Amniotic epithelial cell (primary cell): ENCODE data around the gene NOSIP.

ENCODE experiments used
- DNase-seq: peaks from one replicate; pipeline ENCODE4 v3.0.0-alpha.2; 2010; ENCODE audit warnings: low read depth

Gene NOSIP

GRCh38 chr19:49570997-49571676, 9.2 kb downstream of the NOSIP start:
- no peak for DNase-seq

DNA sequence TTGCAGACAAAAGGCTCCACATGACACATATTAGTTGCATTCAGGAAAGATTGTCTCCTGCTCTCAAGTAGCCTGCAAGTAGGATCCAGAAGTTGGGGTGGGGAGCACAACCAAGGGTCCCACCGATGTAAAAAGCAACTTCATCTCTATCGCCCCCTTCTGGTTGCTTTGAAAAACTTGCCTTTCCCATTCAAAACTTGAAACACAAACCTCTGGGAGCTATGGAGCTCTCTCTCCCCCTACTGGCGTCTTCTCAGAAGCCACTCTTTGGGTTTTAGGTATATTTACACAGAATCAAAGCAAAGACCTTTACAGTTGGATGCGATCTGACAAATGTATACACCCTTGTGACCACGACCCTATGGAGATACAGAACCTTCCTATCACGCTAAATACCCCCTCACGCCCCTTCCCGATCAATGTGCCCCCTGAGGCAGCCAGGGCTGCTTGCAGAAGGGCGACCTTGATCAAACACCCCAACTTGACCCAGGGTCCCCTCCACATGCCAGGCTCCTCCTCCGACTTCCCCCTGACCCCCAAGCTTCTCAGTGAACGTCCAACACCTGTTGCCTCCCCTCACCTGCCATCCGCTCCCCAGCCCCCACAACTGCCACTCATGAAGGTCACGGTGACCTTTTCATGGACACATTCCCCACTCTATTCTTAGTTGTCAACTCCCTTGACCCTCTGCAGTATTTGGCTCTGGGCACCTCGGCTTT, 10.1 kb downstream of the NOSIP start:
- DNase-seq: peak; percentile 78

- DNase-seq: peak; percentile 84
Measured at GRCh38 chr19:49567861-49568441, 12.4 kb downstream of the NOSIP start.

- no peak for DNase-seq
Measured at GRCh38 chr19:49566302-49566701, 14.1 kb downstream of the NOSIP start.

- DNase-seq: peak; percentile 26
Measured at GRCh38 chr19:49565261-49565660, 15.1 kb downstream of the NOSIP start.

DNA sequence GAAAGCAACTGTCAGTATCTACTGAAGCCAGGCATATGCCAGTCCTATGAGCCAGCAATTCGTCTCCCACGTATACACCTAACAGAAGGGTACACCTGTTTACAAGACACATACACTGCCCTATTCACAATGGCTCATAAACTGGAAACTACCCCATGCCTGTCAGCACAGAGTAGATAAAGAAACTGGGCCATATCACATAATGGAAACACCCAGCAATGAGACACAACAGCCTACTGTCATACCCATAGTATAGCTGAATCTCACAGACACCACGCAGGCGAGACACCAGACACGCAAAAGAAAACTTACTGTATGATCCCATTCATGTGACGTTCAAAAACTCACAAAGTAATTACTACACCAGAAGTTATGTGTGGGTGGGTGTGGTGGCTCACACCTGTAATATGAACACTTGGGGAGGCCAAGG, 15.7 kb downstream of the NOSIP start:
- DNase-seq: no peak

GRCh38 chr19:49560358-49560900, 19.9 kb downstream of the NOSIP start:
- no peak for DNase-seq

GRCh38 chr19:49559928-49560327, 20.4 kb downstream of the NOSIP start:
- DNase-seq: no peak

- no peak for DNase-seq
Measured at GRCh38 chr19:49559443-49559842, 20.9 kb downstream of the NOSIP start.

DNA sequence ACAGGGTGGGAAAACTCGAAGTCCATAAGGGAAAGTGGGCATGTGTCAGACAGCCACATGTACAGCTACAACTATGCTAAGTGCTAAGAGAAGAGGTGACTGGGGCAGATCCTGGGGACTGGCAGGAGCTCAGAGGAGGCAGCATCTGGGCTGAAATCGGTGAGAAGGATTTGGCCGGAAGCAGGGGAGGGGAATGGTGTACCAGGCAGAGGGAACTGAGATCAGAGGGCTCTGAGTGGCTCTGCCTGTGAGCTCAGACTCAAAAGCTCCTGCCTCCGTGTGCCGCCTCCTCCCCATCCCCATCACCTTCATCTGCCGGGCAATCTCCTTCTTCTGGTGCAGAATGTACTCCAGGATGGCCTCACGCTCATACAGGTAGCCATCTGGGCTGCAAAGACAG, 21.8 kb downstream of the NOSIP start:
- DNase-seq: no peak

GRCh38 chr19:49557641-49558325, 22.6 kb downstream of the NOSIP start:
- no peak for DNase-seq

DNA sequence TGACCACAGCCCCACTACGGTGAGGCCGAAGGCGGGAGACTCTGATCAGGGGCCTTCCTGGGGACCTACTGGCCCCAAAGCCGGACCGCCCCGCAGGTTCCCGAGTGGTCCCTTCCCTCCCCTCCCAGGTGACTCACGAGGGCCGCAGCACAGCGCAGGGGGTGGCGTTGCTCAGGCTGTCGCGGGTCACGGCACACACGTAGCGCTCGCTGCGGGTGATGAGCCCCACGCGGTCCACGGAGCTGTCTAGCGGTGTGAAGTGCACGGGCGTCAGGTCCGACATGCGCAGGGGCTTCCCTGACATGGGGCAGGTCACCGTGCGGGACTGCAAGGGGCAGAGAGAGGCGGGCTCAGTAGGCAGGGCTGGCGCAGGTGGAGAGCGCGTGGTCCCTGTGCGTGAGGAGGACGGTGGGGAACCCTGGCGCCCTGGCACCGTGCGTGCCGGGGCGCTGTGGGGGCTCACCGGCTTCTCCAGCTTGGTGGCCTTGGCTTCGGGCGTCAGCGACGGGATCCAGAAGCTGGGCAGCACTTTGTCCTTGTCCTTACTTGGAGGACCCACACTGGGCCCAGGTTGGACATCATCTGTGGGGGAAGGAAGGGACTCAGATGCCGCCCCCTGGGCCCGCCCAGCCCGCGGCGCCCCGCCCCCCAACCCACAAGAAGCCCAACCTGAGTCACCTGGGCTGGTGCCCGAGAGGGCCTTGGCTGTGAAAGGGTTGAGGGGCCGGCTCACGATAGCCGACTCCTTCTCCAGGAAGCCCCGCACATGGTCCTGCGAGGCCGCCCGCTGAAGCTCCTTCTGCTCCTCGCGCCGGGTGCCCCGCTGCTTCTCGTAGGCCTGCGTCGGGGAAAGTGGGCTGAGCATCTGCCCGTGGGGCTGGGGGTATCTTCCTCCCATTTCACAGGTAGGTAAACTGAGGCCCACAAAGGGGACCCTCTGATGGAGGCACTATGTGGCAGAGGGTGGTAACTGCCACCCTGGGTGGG, 23.7 kb downstream of the NOSIP start:
- DNase-seq: no peak

GRCh38 chr19:49555600-49556411, 24.6 kb downstream of the NOSIP start:
- DNase-seq: peak; percentile 58

- DNase-seq: peak; percentile 27
Measured at GRCh38 chr19:49554701-49555181, 25.6 kb downstream of the NOSIP start.

DNA sequence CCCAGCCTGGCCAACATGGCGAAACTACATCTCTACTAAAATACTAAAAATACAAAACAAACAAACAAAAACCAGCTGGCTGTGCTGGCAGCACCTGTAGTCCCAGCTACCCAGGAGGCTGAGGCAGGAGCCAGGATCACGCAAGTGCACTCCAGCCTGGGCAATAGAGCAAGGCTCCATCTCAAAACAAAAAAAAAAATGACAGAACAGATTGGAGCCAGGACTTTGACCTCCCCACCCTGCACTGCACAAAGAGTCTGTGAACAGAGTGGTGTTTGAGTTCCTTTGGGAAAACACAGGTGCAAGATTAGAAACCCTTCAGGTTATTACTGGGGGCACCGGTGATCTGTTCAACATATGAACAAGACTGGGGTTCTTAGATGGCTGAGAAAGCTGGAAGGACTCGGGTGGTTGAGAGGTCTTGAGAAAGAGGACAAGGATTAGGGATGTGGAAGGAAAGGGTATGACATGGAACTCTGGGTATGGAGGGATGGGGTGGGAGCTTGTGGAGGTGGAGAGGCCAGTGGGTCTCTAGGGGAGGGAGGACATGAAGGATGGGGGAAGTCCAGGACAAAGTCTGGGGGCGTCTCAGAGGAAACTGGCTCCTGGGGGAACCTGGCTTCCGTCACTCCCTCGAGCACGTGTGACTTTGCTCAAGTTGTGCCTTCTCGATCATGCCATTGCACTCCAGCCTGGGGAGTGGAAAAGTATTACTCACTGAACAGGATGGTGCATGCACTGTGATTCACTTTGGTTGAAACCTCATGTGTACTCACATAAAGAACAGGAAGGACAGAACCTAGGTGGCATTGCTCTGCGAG, 26.7 kb downstream of the NOSIP start:
- DNase-seq: peak; percentile 79

DNA sequence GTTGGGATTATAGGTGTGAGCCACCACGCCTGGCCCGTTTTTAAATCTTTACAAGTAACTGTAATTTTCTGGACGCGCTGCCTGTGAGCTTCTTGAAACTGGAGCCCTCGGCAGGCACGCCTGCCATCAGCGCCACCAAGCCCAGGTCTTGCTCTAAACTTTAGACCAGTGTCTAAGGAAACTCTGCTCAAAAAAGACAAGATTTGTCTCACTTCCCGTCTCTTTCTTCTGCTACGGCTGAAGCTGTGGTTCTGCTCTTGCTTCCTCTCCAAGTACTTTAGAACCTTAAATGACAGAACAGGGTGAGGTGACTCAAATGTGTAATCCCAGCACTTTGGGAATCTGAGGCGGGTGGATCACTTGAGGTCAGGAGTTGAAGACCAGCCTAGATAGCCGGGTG, 27.6 kb downstream of the NOSIP start:
- DNase-seq: no peak

GRCh38 chr19:49551531-49551930, 28.8 kb downstream of the NOSIP start:
- no peak for DNase-seq

GRCh38 chr19:49549045-49549444, 31.3 kb downstream of the NOSIP start:
- DNase-seq: no peak
